NT2/D1 (cell line): ENCODE results near the gene PHACTR2.

Experiments
- SUZ12 ChIP-seq: IDR thresholded peaks from 2 replicates; pipeline ENCODE4 v1.6.1; 2011; ENCODE audit not compliant: insufficient read length, insufficient read depth; ENCODE audit errors: extremely low read depth
- YY1 ChIP-seq: IDR thresholded peaks from 2 replicates; pipeline ENCODE4 v1.6.1; 2011; ENCODE audit not compliant: insufficient read length, insufficient read depth
- ZNF274 ChIP-seq: IDR thresholded peaks from 2 replicates; pipeline ENCODE4 v1.6.1; 2011; ENCODE audit warnings: mild to moderate bottlenecking, low read depth, low read length

GRCh38 chr6:143699430-143699825 lies 21.7 kb downstream of the PHACTR2 start:
- TF ChIP-seq ZNF274, result no peak
- no peak for TF ChIP-seq YY1
- TF ChIP-seq SUZ12, result no peak
